WTC11 (cell line): ENCODE data around the gene CRACR2B. TPM values are rescaled to one million over a fixed set of nuclear protein-coding genes. Genes with fewer than 3 reads are reported as not detected.

Experiments
- ATAC-seq: fragments of 200-7000 bp; cut with Tn5 transposase; 2 replicates; pipeline ENCODE4 v1.10.0; 2021; ENCODE audit warnings: mild to moderate bottlenecking, moderate library complexity
- CTCF ChIA-PET: fragments of 300-600 bp; sonication (Branson Sonifier 250); formaldehyde crosslinking; loops from one replicate; lab custom pipeline; 2021; ENCODE audit warnings: antibody characterized with exemption; lab: Charles Lee
- POLR2A ChIA-PET: fragments of 350-600 bp; sonication (Branson Sonifier 250); formaldehyde crosslinking; loops from one replicate; lab custom pipeline; 2021; ENCODE audit warnings: antibody characterized with exemption; lab: Charles Lee
- DNase-seq: peaks from one replicate; pipeline ENCODE4 v3.0.0; 2021; ENCODE audit warnings: low spot score
- H3K27ac Mint-ChIP-seq: 2 replicates; pipeline ENCODE4 v1.8.0; 2021; ENCODE audit warnings: mixed read lengths
- H3K27me3 Mint-ChIP-seq: 2 replicates; pipeline ENCODE4 v1.8.0; 2021; ENCODE audit warnings: low read depth, mild to moderate bottlenecking, moderate library complexity, mixed read lengths
- H3K36me3 Mint-ChIP-seq: 2 replicates; pipeline ENCODE4 v1.8.0; 2021; ENCODE audit warnings: mixed read lengths
- H3K4me1 Mint-ChIP-seq: 2 replicates; pipeline ENCODE4 v1.8.0; 2022; ENCODE audit warnings: mixed read lengths
- H3K4me3 Mint-ChIP-seq: 2 replicates; pipeline ENCODE4 v1.8.0; 2021; ENCODE audit warnings: mild to moderate bottlenecking, moderate library complexity, mixed read lengths
- H3K9me3 Mint-ChIP-seq: 2 replicates; pipeline ENCODE4 v1.8.0; 2021; ENCODE audit warnings: mixed read lengths
- AR ChIP-seq: fragments of 250-450 bp; sonication (Bioruptor Pico); IDR thresholded peaks from 2 replicates; pipeline ENCODE4 v1.9.0; 2021; ENCODE audit warnings: mild to moderate bottlenecking
- ELF4 ChIP-seq: sonication (generic); formaldehyde crosslinking; IDR thresholded peaks from 2 replicates; pipeline ENCODE4 v1.8.1; 2022; ENCODE audit warnings: low read depth, mild to moderate bottlenecking, moderate library complexity, missing genetic modification reagents
- ERG ChIP-seq: fragments of 250-450 bp; sonication (Bioruptor Pico); IDR thresholded peaks from 2 replicates; pipeline ENCODE4 v1.8.0; 2021; ENCODE audit warnings: mild to moderate bottlenecking
- FOXJ3 ChIP-seq: sonication (generic); formaldehyde crosslinking; IDR thresholded peaks from 2 replicates; pipeline ENCODE4 v1.9.0; 2021; ENCODE audit warnings: missing genetic modification reagents, mild to moderate bottlenecking, borderline replicate concordance
- HMGA2 ChIP-seq: fragments of 250-450 bp; sonication (Bioruptor Pico); IDR thresholded peaks from 2 replicates; pipeline ENCODE4 v1.4.0; 2021; ENCODE audit warnings: mild to moderate bottlenecking, moderate library complexity
- IRF2 ChIP-seq: sonication (generic); formaldehyde crosslinking; IDR thresholded peaks from 2 replicates; pipeline ENCODE4 v1.8.0; 2022; ENCODE audit warnings: low read depth, missing genetic modification reagents, borderline replicate concordance
- MAX ChIP-seq: sonication (generic); formaldehyde crosslinking; IDR thresholded peaks from 2 replicates; pipeline ENCODE4 v1.8.0; 2022; ENCODE audit warnings: mild to moderate bottlenecking, missing genetic modification reagents
- NFYB ChIP-seq: sonication (generic); formaldehyde crosslinking; conservative IDR thresholded peaks from 2 replicates; pipeline ENCODE4 v1.8.0; 2022; ENCODE audit warnings: low read depth, missing genetic modification reagents
- SOX15 ChIP-seq: fragments of 250-450 bp; sonication (Bioruptor Pico); IDR thresholded peaks from 2 replicates; pipeline ENCODE4 v1.9.0; 2021; ENCODE audit warnings: mild to moderate bottlenecking
- ZBTB21 ChIP-seq: sonication (generic); formaldehyde crosslinking; IDR thresholded peaks from 2 replicates; pipeline ENCODE4 v1.8.1; 2023; ENCODE audit warnings: mild to moderate bottlenecking, missing genetic modification reagents, borderline replicate concordance
- ZMAT4 ChIP-seq: fragments of 250-450 bp; sonication (Bioruptor Pico); IDR thresholded peaks from 2 replicates; pipeline ENCODE4 v1.9.0; 2021; ENCODE audit warnings: mild to moderate bottlenecking
- ZNF121 ChIP-seq: sonication (generic); formaldehyde crosslinking; IDR thresholded peaks from 2 replicates; pipeline ENCODE4 v1.8.0; 2023; ENCODE audit warnings: missing genetic modification reagents
- ZNF281 ChIP-seq: sonication (generic); formaldehyde crosslinking; IDR thresholded peaks from 2 replicates; pipeline ENCODE4 v1.8.0; 2023; ENCODE audit warnings: mild to moderate bottlenecking, missing genetic modification reagents
- ZNF317 ChIP-seq: sonication (generic); formaldehyde crosslinking; IDR thresholded peaks from 2 replicates; pipeline ENCODE4 v1.8.1; 2023; ENCODE audit warnings: low read depth, mild to moderate bottlenecking, moderate library complexity, missing genetic modification reagents, borderline replicate concordance
- ZNF416 ChIP-seq: fragments of 250-450 bp; sonication (Bioruptor Pico); IDR thresholded peaks from 2 replicates; pipeline ENCODE4 v1.9.0; 2021; ENCODE audit warnings: mild to moderate bottlenecking, inconsistent platforms
- ZNF671 ChIP-seq: fragments of 250-450 bp; sonication (Bioruptor Pico); IDR thresholded peaks from 2 replicates; pipeline ENCODE4 v1.8.0; 2021; ENCODE audit warnings: mild to moderate bottlenecking
- total RNA-seq: library from RNA; stranded (reverse); gene quantifications from 3 replicates; pipeline ENCODE4 v1.2.3, GENCODE V29; 2021

Gene CRACR2B
- total RNA-seq, 1 experiment from 2014 or later = 46.5 TPM

GRCh38 chr11:863910-864827 lies 36.5 kb downstream of the CRACR2B start:
- Mint-ChIP-seq H3K36me3 (no peaks in the 10 kb centered on the region), H3K4me1 (peaks cover 26% of the 10 kb centered on the region), H3K27ac (no peak overlapping the region), H3K9me3 (no peaks in the 10 kb centered on the region), H3K27me3 (peaks cover 3% of the 10 kb centered on the region; the same call in 1 of the 2 replicates), H3K4me3 (no peak overlapping the region)
- DNase-seq = no peak
- ChIA-PET CTCF (interaction anchor here (0.6 to 3.8 kb wide), 4 partner anchors 12 to 34 kb away, joined by 3 to 24 read pairs (median 8); no protein-coding TSS in a partner anchor), POLR2A (interaction anchor here (0.6 to 2.1 kb wide), 2 partner anchors 9 to 72 kb away, joined by 6 to 8 read pairs; no protein-coding TSS in a partner anchor)
- no peak for ATAC-seq
- TF ChIP-seq ZNF317 (CRISPR knock-in tag) (no peak), ZMAT4 (CRISPR knock-in tag) (no peak), AR (CRISPR knock-in tag) (no peak)

GRCh38 chr11:864898-865297 lies 37.2 kb downstream of the CRACR2B start:
- Mint-ChIP-seq H3K27ac (0 out of 2 replicates have a peak overlapping the region, but pooled peaks have one; percentile 8), H3K36me3 (no peaks in the 10 kb centered on the region), H3K4me3 (no peak overlapping the region), H3K9me3 (no peaks in the 10 kb centered on the region), H3K27me3 (peaks cover 2% of the 10 kb centered on the region; the same call in 1 of the 2 replicates), H3K4me1 (peaks cover 26% of the 10 kb centered on the region)
- no peak for DNase-seq
- CTCF ChIA-PET = interaction anchor here (0.6 kb wide), 1 partner anchor 29 kb away, joined by 3 read pairs; no protein-coding TSS in a partner anchor
- no peak for ATAC-seq
- POLR2A ChIA-PET = interaction anchor here (0.7 kb wide), 1 partner anchor 22 kb away, joined by 7 read pairs; no protein-coding TSS in a partner anchor
- no peak for TF ChIP-seq ZNF671 (CRISPR knock-in tag)
- TF ChIP-seq ZNF281 (CRISPR knock-in tag) = no peak

- ATAC-seq (no peak), DNase-seq (no peak)
- CTCF ChIA-PET = no interaction called here
- POLR2A ChIA-PET = interaction anchor here (0.7 kb wide), 1 partner anchor 22 kb away, joined by 7 read pairs; no protein-coding TSS in a partner anchor
- Mint-ChIP-seq H3K9me3 (no peaks in the 10 kb centered on the region), H3K4me3 (no peak overlapping the region), H3K4me1 (peaks cover 26% of the 10 kb centered on the region), H3K27me3 (no peaks in the 10 kb centered on the region), H3K27ac (no peak overlapping the region), H3K36me3 (no peaks in the 10 kb centered on the region)
- TF ChIP-seq IRF2 (CRISPR knock-in tag) (no peak), FOXJ3 (CRISPR knock-in tag) (no peak), MAX (CRISPR knock-in tag) (no peak), ZNF416 (no peak), ZNF671 (CRISPR knock-in tag) (no peak), ZBTB21 (CRISPR knock-in tag) (no peak), HMGA2 (CRISPR knock-in tag) (no peak), ZNF121 (CRISPR knock-in tag) (no peak), SOX15 (CRISPR knock-in tag) (no peak), ERG (CRISPR knock-in tag) (no peak), ELF4 (no peak), NFYB (CRISPR knock-in tag) (no peak)
Measured at GRCh38 chr11:865462-866430, 38.0 kb downstream of the CRACR2B start.
